Caco-2 (cell line): Measurements from ENCODE around the gene PLXNB2. TPM values are rescaled to one million over a fixed set of nuclear protein-coding genes. Genes with fewer than 3 reads are reported as not detected.

ENCODE experiments used
- BruUV-seq: library from RNA; stranded (reverse); fragments of 400-500 nt; replicated peaks from 2 replicates; lab custom pipeline; 2021; lab: Mats Ljungman, UMichigan
- CTCF ChIA-PET: fragments of 300-600 bp; sonication (Branson Sonifier 250); formaldehyde crosslinking; loops from one replicate; lab custom pipeline; 2022; ENCODE audit warnings: antibody characterized with exemption; lab: Charles Lee
- POLR2A ChIA-PET: fragments of 300-600 bp; sonication (Branson Sonifier 250); formaldehyde crosslinking; loops from one replicate; lab custom pipeline; 2022; ENCODE audit warnings: antibody characterized with exemption; lab: Charles Lee
- DNase-seq, 2 experiments: peaks; one replicate each; pipeline versions ENCODE4 v3.0.0 to v3.0.0-alpha.2; 2020 to 2022
- H3K27me3 ChIP-seq: replicated peaks from 2 replicates; pipeline ENCODE4 v1.6.0; 2011; ENCODE audit warnings: low read length; ENCODE audit not compliant: control insufficient read depth, insufficient read depth
- H3K36me3 ChIP-seq: 2 replicates; pipeline ENCODE4 v1.5.1; 2011; ENCODE audit warnings: low read length; ENCODE audit not compliant: control insufficient read depth, insufficient read depth
- H3K4me1 ChIP-seq: fragments of 250-450 bp; sonication (Bioruptor Pico); 2 replicates; pipeline ENCODE4 v1.5.1; 2020; ENCODE audit warnings: mild to moderate bottlenecking
- H3K4me3 ChIP-seq: 2 replicates; pipeline ENCODE4 v1.5.1; 2011; ENCODE audit warnings: low read depth, mild to moderate bottlenecking, control low read depth, low read length
- H3K9me3 ChIP-seq: fragments of 250-450 bp; sonication (Bioruptor Pico); 2 replicates; pipeline ENCODE4 v1.5.1; 2020; ENCODE audit warnings: mild to moderate bottlenecking, moderate library complexity
- H3K27ac Mint-ChIP-seq: one replicate; pipeline ENCODE4 v1.8.0; 2022; ENCODE audit warnings: mixed read lengths; ENCODE audit not compliant: unreplicated experiment
- H3K27me3 Mint-ChIP-seq: one replicate; pipeline ENCODE4 v1.8.0; 2022; ENCODE audit warnings: mixed read lengths; ENCODE audit not compliant: insufficient read depth, unreplicated experiment
- H3K36me3 Mint-ChIP-seq: one replicate; pipeline ENCODE4 v1.8.0; 2022; ENCODE audit warnings: mild to moderate bottlenecking, mixed read lengths; ENCODE audit not compliant: insufficient read depth, unreplicated experiment
- H3K4me1 Mint-ChIP-seq: one replicate; pipeline ENCODE4 v1.8.0; 2022; ENCODE audit warnings: low read depth, mixed read lengths; ENCODE audit not compliant: unreplicated experiment
- H3K4me3 Mint-ChIP-seq: one replicate; pipeline ENCODE4 v1.8.0; 2022; ENCODE audit warnings: mild to moderate bottlenecking, moderate library complexity, mixed read lengths; ENCODE audit not compliant: unreplicated experiment
- H3K9me3 Mint-ChIP-seq: one replicate; pipeline ENCODE4 v1.8.0; 2022; ENCODE audit warnings: mixed read lengths; ENCODE audit not compliant: unreplicated experiment
- intact Hi-C: fragments of 100-400 bp; cut with micrococcal nuclease; formaldehyde crosslinking; loops from one replicate; pipeline ENCODE4 v1.10.0; 2022; ENCODE audit not compliant: unreplicated experiment
- total RNA-seq: library from RNA; stranded (reverse); gene quantifications from 2 replicates; pipeline ENCODE4 v1.2.3, GENCODE V29; 2022
- TF ChIP-seq, protein P1 (sequence below), 2 experiments: fragments of 200-600 bp in 1 of 2; IDR thresholded peaks; 1 replicate in 1 of 2; 2 replicates in 1 of 2; pipeline versions ENCODE4 v1.5.1 to v1.8.0; 2011 to 2022; ENCODE audit warnings: antibody characterized with exemption in 1 of 2, control low read depth in 1 of 2, inconsistent platforms in 1 of 2, low read depth in 1 of 2, low read length in 1 of 2, mild to moderate bottlenecking in 1 of 2, moderate library complexity in 1 of 2; ENCODE audit not compliant: insufficient read depth in 1 of 2, severe bottlenecking in 1 of 2, unreplicated experiment in 1 of 2

Gene PLXNB2
- total RNA-seq, 1 experiment from 2014 or later = 260 TPM

GRCh38 chr22:50247748-50248147 is 59.7 kb downstream of the PLXNB2 start:
- Mint-ChIP-seq H3K27me3 (no peaks in the 10 kb centered on the region), H3K4me3 (no peak overlapping the region), H3K27ac (no peak overlapping the region), H3K4me1 (no peaks in the 10 kb centered on the region), H3K36me3 (peaks cover 56% of the 10 kb centered on the region), H3K9me3 (no peaks in the 10 kb centered on the region)
- Histone ChIP-seq H3K9me3 (no peaks in the 10 kb centered on the region), H3K36me3 (peaks cover 9% of the 10 kb centered on the region; the same call in 1 of the 2 replicates), H3K4me1 (peaks cover 26% of the 10 kb centered on the region), H3K27me3 (no peaks in the 10 kb centered on the region), H3K4me3 (no peak overlapping the region)
- ChIA-PET CTCF (no interaction called here), POLR2A (interaction anchor here (0.8 kb wide), 1 partner anchor 260 kb away, joined by 3 read pairs; the partner anchor contains the start of gene LMF2)
- BruUV-seq = no TSS peak
- intact Hi-C loops = no loop called here
- TF ChIP-seq, protein P1, sequence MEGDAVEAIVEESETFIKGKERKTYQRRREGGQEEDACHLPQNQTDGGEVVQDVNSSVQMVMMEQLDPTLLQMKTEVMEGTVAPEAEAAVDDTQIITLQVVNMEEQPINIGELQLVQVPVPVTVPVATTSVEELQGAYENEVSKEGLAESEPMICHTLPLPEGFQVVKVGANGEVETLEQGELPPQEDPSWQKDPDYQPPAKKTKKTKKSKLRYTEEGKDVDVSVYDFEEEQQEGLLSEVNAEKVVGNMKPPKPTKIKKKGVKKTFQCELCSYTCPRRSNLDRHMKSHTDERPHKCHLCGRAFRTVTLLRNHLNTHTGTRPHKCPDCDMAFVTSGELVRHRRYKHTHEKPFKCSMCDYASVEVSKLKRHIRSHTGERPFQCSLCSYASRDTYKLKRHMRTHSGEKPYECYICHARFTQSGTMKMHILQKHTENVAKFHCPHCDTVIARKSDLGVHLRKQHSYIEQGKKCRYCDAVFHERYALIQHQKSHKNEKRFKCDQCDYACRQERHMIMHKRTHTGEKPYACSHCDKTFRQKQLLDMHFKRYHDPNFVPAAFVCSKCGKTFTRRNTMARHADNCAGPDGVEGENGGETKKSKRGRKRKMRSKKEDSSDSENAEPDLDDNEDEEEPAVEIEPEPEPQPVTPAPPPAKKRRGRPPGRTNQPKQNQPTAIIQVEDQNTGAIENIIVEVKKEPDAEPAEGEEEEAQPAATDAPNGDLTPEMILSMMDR (IDR thresholded peaks at IDR 0.05; ENCODE audit: insufficient read depth in 1 of 2, low read depth in 1 of 2, low read length in 1 of 2, severe bottlenecking in 1 of 2, unreplicated experiment in 1 of 2) = no peak
- DNase-seq = no peak

GRCh38 chr22:50246242-50247175 is 60.9 kb downstream of the PLXNB2 start:
- CTCF ChIA-PET = no interaction called here
- H3K36me3 Mint-ChIP-seq = peaks cover 56% of the 10 kb centered on the region

More at GRCh38 chr22:50246242-50247175, 60.9 kb downstream of the PLXNB2 start:
- intact Hi-C loops = no loop called here
- TF ChIP-seq, protein P1 (IDR thresholded peaks at IDR 0.05; ENCODE audit: insufficient read depth in 1 of 2, low read depth in 1 of 2, low read length in 1 of 2, severe bottlenecking in 1 of 2, unreplicated experiment in 1 of 2) = peak in 1 of 2 experiments; percentile 26
- peaks cover 9% of the 10 kb centered on the region; the same call in 1 of the 2 replicates for H3K36me3 ChIP-seq
- peaks cover 19% of the 10 kb centered on the region for H3K4me1 ChIP-seq
- H3K27me3 ChIP-seq = no peaks in the 10 kb centered on the region
- peak in 1 of 2 experiments; percentile 54 for DNase-seq
- POLR2A ChIA-PET = no interaction called here
- no peaks in the 10 kb centered on the region for H3K9me3 ChIP-seq
- Mint-ChIP-seq H3K27me3 (no peaks in the 10 kb centered on the region), H3K4me3 (peak overlapping the region; percentile 76), H3K27ac (no peak overlapping the region), H3K9me3 (no peaks in the 10 kb centered on the region), H3K4me1 (peaks cover 4% of the 10 kb centered on the region)
- BruUV-seq = no TSS peak
- H3K4me3 ChIP-seq = peak overlapping the region; percentile 58; the same call in 1 of the 2 replicates
